Measurements from ENCODE around the gene LRPPRC. TPM values are rescaled to one million over a fixed set of nuclear protein-coding genes. Genes with fewer than 3 reads are reported as not detected.

LRPPRC gene
- polyA plus RNA-seq, 1 experiment, result 86.9 TPM

DNA sequence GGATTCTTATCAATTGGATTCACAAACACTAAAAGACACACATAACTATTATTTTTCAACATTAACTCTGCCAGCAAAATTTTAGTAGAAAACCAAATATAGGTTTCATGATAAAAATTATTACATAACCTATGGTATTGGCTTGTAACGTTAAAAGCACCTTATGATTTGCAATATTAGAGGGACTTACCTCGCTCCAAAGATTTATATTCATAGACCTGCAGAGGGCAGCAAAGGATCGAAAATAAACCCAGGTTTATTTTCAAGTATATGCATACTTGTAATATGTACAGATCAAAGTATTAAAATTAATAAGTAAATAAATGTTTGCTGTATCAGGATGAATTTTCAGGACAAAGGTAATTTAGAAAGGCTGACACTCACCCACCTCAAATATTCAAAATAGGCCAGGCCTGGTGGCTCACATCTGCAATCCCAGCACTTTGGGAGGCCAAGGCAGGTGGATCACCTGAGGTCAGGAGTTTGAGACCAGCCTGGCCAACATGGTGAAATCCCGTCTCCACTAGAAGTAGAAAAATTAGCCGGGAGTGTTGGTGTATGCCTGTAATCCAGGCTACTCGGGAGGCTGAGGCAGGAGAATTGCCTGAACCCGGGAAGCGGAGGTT, 45.3 kb downstream of the LRPPRC start:
- TF ChIP-seq, protein P1, sequence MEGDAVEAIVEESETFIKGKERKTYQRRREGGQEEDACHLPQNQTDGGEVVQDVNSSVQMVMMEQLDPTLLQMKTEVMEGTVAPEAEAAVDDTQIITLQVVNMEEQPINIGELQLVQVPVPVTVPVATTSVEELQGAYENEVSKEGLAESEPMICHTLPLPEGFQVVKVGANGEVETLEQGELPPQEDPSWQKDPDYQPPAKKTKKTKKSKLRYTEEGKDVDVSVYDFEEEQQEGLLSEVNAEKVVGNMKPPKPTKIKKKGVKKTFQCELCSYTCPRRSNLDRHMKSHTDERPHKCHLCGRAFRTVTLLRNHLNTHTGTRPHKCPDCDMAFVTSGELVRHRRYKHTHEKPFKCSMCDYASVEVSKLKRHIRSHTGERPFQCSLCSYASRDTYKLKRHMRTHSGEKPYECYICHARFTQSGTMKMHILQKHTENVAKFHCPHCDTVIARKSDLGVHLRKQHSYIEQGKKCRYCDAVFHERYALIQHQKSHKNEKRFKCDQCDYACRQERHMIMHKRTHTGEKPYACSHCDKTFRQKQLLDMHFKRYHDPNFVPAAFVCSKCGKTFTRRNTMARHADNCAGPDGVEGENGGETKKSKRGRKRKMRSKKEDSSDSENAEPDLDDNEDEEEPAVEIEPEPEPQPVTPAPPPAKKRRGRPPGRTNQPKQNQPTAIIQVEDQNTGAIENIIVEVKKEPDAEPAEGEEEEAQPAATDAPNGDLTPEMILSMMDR (IDR thresholded peaks at IDR 0.05; ENCODE audit: low read depth, low read length), result peak; percentile 52
- CTCF ChIA-PET, result interaction anchor here (1.0 to 1.8 kb wide), 5 partner anchors 9 to 48 kb away, joined by 3 to 9 read pairs (median 5); no protein-coding TSS in a partner anchor
- no peak for DNase-seq (ENCODE audit: low read depth, low spot score)
- POLR2A ChIA-PET, result no interaction called here
- Histone ChIP-seq H3K27ac (ENCODE audit: low read depth, low read length) (no peak overlapping the region), H3K9me3 (ENCODE audit: control insufficient read depth, insufficient read depth, low read length) (no peaks in the 10 kb centered on the region), H3K27me3 (ENCODE audit: control insufficient read depth, insufficient read depth, low read length) (no peaks in the 10 kb centered on the region), H3K4me3 (ENCODE audit: low read depth, low read length) (no peak overlapping the region)

DNA sequence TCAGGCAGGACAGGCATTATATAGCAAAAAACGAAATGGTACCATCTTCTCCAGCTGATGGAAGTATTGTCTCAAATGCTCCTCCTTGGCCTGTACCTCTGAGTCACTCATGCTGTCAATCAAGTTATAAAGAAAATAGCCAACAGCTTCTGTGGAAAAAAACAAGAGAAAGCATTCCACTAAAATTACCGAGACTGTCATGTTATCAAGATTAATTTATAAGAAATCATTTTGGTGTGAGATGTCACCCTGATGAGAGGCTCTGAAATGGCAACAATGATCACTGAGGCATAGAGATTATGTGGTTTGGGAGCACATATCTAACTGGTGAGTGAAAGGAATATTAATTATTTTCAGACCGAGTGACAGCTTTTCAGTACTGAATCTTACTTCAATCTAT, 47.4 kb downstream of the LRPPRC start:
- Histone ChIP-seq H3K27me3 (ENCODE audit: control insufficient read depth, insufficient read depth, low read length) (no peaks in the 10 kb centered on the region), H3K27ac (ENCODE audit: low read depth, low read length) (no peak overlapping the region), H3K9me3 (ENCODE audit: control insufficient read depth, insufficient read depth, low read length) (no peaks in the 10 kb centered on the region), H3K4me3 (ENCODE audit: low read depth, low read length) (no peak overlapping the region)
- POLR2A ChIA-PET, result no interaction called here
- TF ChIP-seq, protein P1 (IDR thresholded peaks at IDR 0.05; ENCODE audit: low read depth, low read length), result no peak
- no peak for DNase-seq (ENCODE audit: low read depth, low spot score)
- CTCF ChIA-PET, result interaction anchor here (0.5 kb wide), 1 partner anchor 1154 kb away, joined by 4 read pairs; no protein-coding TSS in a partner anchor

DNA sequence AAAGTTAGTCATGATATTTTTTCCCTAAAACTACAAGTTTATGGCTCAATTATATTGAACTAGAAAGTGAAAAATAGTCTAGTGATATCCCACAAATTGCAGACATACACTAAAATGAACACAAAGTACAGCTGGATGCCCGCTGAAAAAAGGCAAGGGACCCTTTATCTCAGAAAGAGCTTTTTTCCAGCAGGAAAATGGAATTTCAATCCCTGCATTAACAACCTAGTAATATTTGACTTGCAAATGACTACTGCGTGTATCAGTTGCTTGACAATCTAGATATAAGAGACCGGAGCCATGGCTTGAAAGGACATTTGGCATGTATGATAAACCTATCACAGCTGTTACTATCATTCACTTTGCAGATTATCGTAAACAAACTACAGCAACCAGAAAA, 49.1 kb downstream of the LRPPRC start:
- CTCF ChIA-PET, result interaction anchor here (0.9 to 1.6 kb wide), 2 partner anchors 69 to 97 kb away, joined by 3 to 5 read pairs; no protein-coding TSS in a partner anchor
- no peak overlapping the region for H3K27ac ChIP-seq (ENCODE audit: low read depth, low read length)
- H3K9me3 ChIP-seq (ENCODE audit: control insufficient read depth, insufficient read depth, low read length), result no peaks in the 10 kb centered on the region
- no peak overlapping the region for H3K4me3 ChIP-seq (ENCODE audit: low read depth, low read length)
- TF ChIP-seq, protein P1 (IDR thresholded peaks at IDR 0.05; ENCODE audit: low read depth, low read length), result no peak
- no peaks in the 10 kb centered on the region for H3K27me3 ChIP-seq (ENCODE audit: control insufficient read depth, insufficient read depth, low read length)
- no peak for DNase-seq (ENCODE audit: low read depth, low spot score)
- POLR2A ChIA-PET, result no interaction called here

DNA sequence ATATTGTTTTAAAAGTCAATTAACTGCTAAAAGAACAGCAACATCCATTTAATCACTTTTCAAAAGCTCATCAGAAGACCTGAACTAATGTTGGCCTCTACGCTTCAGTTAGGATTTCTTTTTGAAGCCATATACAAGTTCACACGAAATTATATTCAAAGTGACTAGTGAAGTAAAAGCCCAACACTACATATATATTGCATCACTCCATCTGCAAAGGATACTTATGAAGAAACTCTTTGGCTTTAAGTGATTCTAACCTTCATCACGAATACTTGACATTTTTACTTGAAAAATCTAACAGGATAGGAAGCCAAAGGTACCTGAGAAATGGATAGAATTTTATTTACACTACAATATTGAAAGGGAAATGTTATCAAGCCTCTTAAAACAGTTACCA, 50.4 kb downstream of the LRPPRC start:
- TF ChIP-seq, protein P1 (IDR thresholded peaks at IDR 0.05; ENCODE audit: low read depth, low read length), result no peak
- no peak for DNase-seq (ENCODE audit: low read depth, low spot score)
- ChIA-PET CTCF (interaction anchor here (0.6 to 1.6 kb wide), 2 partner anchors 11 to 67 kb away, joined by 3 to 5 read pairs; no protein-coding TSS in a partner anchor), POLR2A (no interaction called here)
- Histone ChIP-seq H3K4me3 (ENCODE audit: low read depth, low read length) (no peak overlapping the region), H3K27ac (ENCODE audit: low read depth, low read length) (no peak overlapping the region), H3K27me3 (ENCODE audit: control insufficient read depth, insufficient read depth, low read length) (no peaks in the 10 kb centered on the region), H3K9me3 (ENCODE audit: control insufficient read depth, insufficient read depth, low read length) (no peaks in the 10 kb centered on the region)

DNA sequence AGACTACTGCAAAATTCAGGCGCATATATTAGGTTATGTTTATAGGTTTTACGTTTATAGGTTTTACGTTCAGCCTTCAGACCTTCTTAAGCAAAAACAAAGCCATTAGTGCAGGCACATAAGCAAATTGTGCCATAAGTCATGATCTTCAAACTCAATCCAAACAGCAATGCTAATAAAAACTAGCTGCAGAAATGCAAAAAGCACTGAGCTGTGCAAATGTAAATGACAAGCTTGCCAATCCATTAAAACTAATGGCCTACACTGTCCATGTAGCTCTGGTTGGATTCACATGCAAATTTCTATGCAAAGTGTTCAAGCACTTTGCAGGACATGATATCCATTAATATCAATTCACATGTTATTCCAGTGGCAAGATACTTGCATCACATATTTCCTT, 50.9 kb downstream of the LRPPRC start:
- H3K4me3 ChIP-seq (ENCODE audit: low read depth, low read length), result no peak overlapping the region
- TF ChIP-seq, protein P1 (IDR thresholded peaks at IDR 0.05; ENCODE audit: low read depth, low read length), result no peak
- H3K27ac ChIP-seq (ENCODE audit: low read depth, low read length), result no peak overlapping the region
- ChIA-PET POLR2A (no interaction called here), CTCF (interaction anchor here (0.6 kb wide), 1 partner anchor 10 kb away, joined by 3 read pairs; no protein-coding TSS in a partner anchor)
- H3K9me3 ChIP-seq (ENCODE audit: control insufficient read depth, insufficient read depth, low read length), result no peaks in the 10 kb centered on the region
- DNase-seq (ENCODE audit: low read depth, low spot score), result no peak
- H3K27me3 ChIP-seq (ENCODE audit: control insufficient read depth, insufficient read depth, low read length), result no peaks in the 10 kb centered on the region
